HG03135 (cell line): Measurements from ENCODE around the gene SMARCAD1.

Experiments
- ATAC-seq: cut with Tn5 transposase; IDR thresholded peaks from one replicate; pipeline ENCODE4 v1.9.1; 2021; ENCODE audit warnings: mild to moderate bottlenecking, moderate library complexity; ENCODE audit not compliant: unreplicated experiment

Gene SMARCAD1

GRCh38 chr4:94207469-94208224 lies at the start of gene SMARCAD1:
Gene SMARCAD1, plus strand, starts transcription at chr4:94207865. Its CDS starts 530 bp downstream, at chr4:94208395.
- ATAC-seq, result peak; percentile 93

- ATAC-seq, result no peak
These were observed 48.8 kb upstream of the SMARCAD1 start for GRCh38 chr4:94158883-94159282.

GRCh38 chr4:94159790-94160189 lies 47.9 kb upstream of the SMARCAD1 start:
- no peak for ATAC-seq

GRCh38 chr4:94160774-94161173 lies 46.9 kb upstream of the SMARCAD1 start:
- no peak for ATAC-seq

- ATAC-seq, result no peak
These were observed 42.4 kb upstream of the SMARCAD1 start for GRCh38 chr4:94165256-94165655.

GRCh38 chr4:94168321-94168720 lies 39.3 kb upstream of the SMARCAD1 start:
- no peak for ATAC-seq

GRCh38 chr4:94169803-94170372 lies 37.8 kb upstream of the SMARCAD1 start:
- no peak for ATAC-seq

GRCh38 chr4:94171616-94172015 lies 36.0 kb upstream of the SMARCAD1 start:
- no peak for ATAC-seq

GRCh38 chr4:94175553-94176261 lies 32.0 kb upstream of the SMARCAD1 start:
- ATAC-seq, result no peak

- no peak for ATAC-seq
These were observed 29.8 kb upstream of the SMARCAD1 start for GRCh38 chr4:94177822-94178221.

- ATAC-seq, result no peak
These were observed 25.9 kb upstream of the SMARCAD1 start for GRCh38 chr4:94181815-94182214.

- no peak for ATAC-seq
These were observed 4.9 kb upstream of the SMARCAD1 start for GRCh38 chr4:94202769-94203168.

- no peak for ATAC-seq
These were observed 601 bp downstream of the SMARCAD1 start for GRCh38 chr4:94208266-94208665.

- ATAC-seq, result no peak
These were observed 1.3 kb downstream of the SMARCAD1 start for GRCh38 chr4:94208918-94209317.

GRCh38 chr4:94211861-94212260 lies 4.2 kb downstream of the SMARCAD1 start:
- no peak for ATAC-seq

- no peak for ATAC-seq
These were observed 7.1 kb downstream of the SMARCAD1 start for GRCh38 chr4:94214703-94215319.

GRCh38 chr4:94216394-94216793 lies 8.7 kb downstream of the SMARCAD1 start:
- no peak for ATAC-seq

GRCh38 chr4:94219402-94219801 lies 11.7 kb downstream of the SMARCAD1 start:
- ATAC-seq, result no peak

- ATAC-seq, result no peak
These were observed 14.3 kb downstream of the SMARCAD1 start for GRCh38 chr4:94221916-94222315.

GRCh38 chr4:94225449-94225848 lies 17.8 kb downstream of the SMARCAD1 start:
- ATAC-seq, result no peak

- no peak for ATAC-seq
These were observed 19.1 kb downstream of the SMARCAD1 start for GRCh38 chr4:94226763-94227162.
